ENCODE results near the gene TTBK2. TPM values are rescaled to one million over a fixed set of nuclear protein-coding genes. Genes with fewer than 3 reads are reported as not detected.

TTBK2 gene
- total and polyA plus RNA-seq, 9 donors, result 5.2 to 28.7 (median 20.2) TPM

DNA sequence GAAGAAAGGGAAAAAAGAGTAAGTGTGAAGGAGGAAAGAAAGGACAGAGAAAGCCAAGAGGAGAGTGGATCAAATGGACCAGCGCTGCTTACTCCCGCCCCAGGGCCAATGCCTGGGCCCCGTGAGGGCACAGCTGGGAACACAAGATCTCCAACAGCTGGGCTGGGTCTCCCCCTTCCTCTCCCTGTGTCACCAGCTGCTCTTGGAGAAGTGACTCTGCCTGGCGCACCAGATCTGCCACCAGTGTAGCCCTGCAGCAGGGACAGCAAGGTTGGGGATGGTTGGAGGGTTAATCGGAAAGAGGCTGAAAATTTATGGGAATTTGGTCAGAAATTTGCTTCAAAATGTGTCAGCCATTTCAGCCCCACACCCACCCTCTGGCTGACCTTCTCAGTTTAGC, 192.0 kb downstream of the TTBK2 start:
- intact Hi-C loops (cut with DNase I), result no loop called here
- no peak for DNase-seq
- Histone ChIP-seq H3K9me3 (no peaks in the 10 kb centered on the region), H3K4me3 (no peak overlapping the region), H3K27me3 (no peaks in the 10 kb centered on the region), H3K4me1 (ENCODE audit: insufficient read depth) (no peaks in the 10 kb centered on the region), H3K27ac (no peak overlapping the region), H3K36me3 (no peaks in the 10 kb centered on the region)
- 70 to 83% (median 78%) methylated on average over 5 of the region's 5 CpGs for WGBS, 3 donors
- TF ChIP-seq EP300 (IDR thresholded peaks at IDR 0.05) (no peak), POLR2A (IDR thresholded peaks at IDR 0.05) (no peak)
- TF ChIP-seq, protein P1, sequence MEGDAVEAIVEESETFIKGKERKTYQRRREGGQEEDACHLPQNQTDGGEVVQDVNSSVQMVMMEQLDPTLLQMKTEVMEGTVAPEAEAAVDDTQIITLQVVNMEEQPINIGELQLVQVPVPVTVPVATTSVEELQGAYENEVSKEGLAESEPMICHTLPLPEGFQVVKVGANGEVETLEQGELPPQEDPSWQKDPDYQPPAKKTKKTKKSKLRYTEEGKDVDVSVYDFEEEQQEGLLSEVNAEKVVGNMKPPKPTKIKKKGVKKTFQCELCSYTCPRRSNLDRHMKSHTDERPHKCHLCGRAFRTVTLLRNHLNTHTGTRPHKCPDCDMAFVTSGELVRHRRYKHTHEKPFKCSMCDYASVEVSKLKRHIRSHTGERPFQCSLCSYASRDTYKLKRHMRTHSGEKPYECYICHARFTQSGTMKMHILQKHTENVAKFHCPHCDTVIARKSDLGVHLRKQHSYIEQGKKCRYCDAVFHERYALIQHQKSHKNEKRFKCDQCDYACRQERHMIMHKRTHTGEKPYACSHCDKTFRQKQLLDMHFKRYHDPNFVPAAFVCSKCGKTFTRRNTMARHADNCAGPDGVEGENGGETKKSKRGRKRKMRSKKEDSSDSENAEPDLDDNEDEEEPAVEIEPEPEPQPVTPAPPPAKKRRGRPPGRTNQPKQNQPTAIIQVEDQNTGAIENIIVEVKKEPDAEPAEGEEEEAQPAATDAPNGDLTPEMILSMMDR (IDR thresholded peaks at IDR 0.05), result no peak

DNA sequence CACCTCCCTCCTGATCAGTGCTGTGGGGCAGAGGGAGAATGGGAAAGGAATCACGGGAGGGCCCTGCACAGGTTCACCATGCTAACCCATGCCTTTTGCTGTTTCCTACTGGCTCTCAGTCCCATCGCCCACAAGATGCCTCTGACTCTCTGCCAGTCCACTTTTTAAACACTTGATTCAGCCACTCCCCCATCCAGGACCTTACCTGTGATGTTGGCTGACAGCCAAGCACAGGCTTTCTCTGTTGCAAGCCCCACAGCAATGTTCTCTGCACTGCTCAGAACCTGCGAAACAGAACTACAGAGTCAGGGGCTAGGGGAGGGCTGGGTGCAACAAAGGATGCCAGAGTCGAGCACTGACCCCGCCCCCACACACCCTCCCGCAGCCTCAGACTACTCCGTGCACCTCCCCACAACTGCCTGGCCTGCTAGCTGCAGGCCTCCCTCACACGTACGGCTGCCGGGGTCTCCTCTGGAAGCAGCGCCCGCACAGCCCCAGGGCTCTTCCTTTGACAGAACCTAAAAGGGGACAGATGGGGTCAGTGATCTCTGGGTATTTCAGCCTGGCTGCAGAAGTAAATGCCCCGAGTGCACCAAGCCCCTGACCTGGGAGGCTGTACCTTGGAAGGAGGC, 192.7 kb downstream of the TTBK2 start:
- Histone ChIP-seq H3K9me3 (no peaks in the 10 kb centered on the region), H3K36me3 (no peaks in the 10 kb centered on the region), H3K27ac (no peak overlapping the region), H3K4me1 (ENCODE audit: insufficient read depth) (no peaks in the 10 kb centered on the region), H3K27me3 (no peaks in the 10 kb centered on the region), H3K4me3 (no peak overlapping the region)
- 53 to 61% (median 58%) methylated on average over 13 of the region's 13 CpGs for WGBS, 3 donors
- no peak for DNase-seq
- TF ChIP-seq POLR2A (IDR thresholded peaks at IDR 0.05), result no peak
- no peak for TF ChIP-seq EP300 (IDR thresholded peaks at IDR 0.05)
- TF ChIP-seq, protein P1 (IDR thresholded peaks at IDR 0.05), result no peak
- intact Hi-C loops (cut with DNase I), result no loop called here

DNA sequence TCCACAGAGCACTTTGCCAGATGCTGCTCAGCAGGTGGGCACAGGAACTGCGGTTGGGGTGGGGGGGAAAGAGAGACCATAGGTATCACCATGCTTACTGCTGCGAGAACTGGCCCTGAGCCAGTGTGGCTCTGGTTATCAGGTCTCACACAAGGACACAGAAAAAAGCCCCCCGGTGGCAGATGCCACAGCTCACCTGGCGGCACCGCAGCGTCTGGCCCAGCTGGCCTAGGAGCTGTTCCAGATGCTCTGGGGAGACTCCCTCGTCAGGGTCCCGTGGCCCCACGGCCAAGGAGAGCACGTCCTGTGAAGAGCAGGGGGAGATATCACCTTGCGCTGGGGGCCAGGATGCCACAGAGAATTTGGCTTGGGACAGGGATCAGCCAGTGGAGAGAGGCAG, 194.5 kb downstream of the TTBK2 start:
- H3K4me3 ChIP-seq, result no peak overlapping the region
- TF ChIP-seq EP300 (IDR thresholded peaks at IDR 0.05) (no peak), POLR2A (IDR thresholded peaks at IDR 0.05) (no peak)
- TF ChIP-seq, protein P1 (IDR thresholded peaks at IDR 0.05), result no peak
- H3K9me3 ChIP-seq, result no peaks in the 10 kb centered on the region
- DNase-seq, result no peak
- H3K36me3 ChIP-seq, result no peaks in the 10 kb centered on the region
- 73 to 84% (median 73%) methylated on average over 10 to 11 of the region's 11 CpGs for WGBS, 3 donors
- H3K27ac ChIP-seq, result no peak overlapping the region
- no peaks in the 10 kb centered on the region for H3K4me1 ChIP-seq (ENCODE audit: insufficient read depth)
- intact Hi-C loops (cut with DNase I), result no loop called here
- H3K27me3 ChIP-seq, result no peaks in the 10 kb centered on the region

DNA sequence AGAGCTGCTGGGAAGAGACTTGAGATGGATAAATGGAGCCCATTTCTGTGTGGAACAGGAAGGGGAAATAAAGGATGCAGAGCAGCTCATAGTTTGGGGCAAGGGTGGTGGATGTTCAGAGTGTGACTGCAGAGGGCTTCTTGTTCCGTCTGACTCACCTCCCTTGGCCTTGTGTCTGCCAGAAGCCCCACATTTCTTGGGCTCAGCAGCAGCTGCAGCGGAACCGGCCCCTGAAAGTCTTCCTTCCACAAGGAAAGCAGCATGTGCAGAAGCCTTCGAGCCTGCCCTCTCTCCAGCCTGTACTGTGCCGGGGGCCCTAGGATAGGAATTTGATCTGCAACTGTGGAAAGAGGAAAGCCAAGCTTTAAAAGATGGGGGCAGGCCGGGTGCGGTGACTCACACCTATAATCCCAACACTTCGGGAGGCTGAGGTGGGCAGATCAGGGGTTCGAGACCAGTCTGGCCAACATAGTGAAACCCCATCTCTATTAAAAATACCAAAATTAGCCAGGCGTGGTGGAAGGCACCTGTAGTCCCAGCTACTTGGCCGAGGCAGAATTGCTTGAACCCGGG, 195.2 kb downstream of the TTBK2 start:
- H3K4me1 ChIP-seq (ENCODE audit: insufficient read depth), result no peaks in the 10 kb centered on the region
- no peak overlapping the region for H3K27ac ChIP-seq
- no peak for DNase-seq
- 80 to 86% (median 85%) methylated on average over 12 of the region's 12 CpGs for WGBS, 3 donors
- no peaks in the 10 kb centered on the region for H3K36me3 ChIP-seq
- H3K27me3 ChIP-seq, result no peaks in the 10 kb centered on the region
- intact Hi-C loops (cut with DNase I), result no loop called here
- H3K9me3 ChIP-seq, result no peaks in the 10 kb centered on the region
- H3K4me3 ChIP-seq, result no peak overlapping the region
- no peak for TF ChIP-seq POLR2A (IDR thresholded peaks at IDR 0.05)
- no peak for TF ChIP-seq EP300 (IDR thresholded peaks at IDR 0.05)
- TF ChIP-seq, protein P1 (IDR thresholded peaks at IDR 0.05), result no peak
